Measurements from ENCODE around the gene DNAJB11.

DNA sequence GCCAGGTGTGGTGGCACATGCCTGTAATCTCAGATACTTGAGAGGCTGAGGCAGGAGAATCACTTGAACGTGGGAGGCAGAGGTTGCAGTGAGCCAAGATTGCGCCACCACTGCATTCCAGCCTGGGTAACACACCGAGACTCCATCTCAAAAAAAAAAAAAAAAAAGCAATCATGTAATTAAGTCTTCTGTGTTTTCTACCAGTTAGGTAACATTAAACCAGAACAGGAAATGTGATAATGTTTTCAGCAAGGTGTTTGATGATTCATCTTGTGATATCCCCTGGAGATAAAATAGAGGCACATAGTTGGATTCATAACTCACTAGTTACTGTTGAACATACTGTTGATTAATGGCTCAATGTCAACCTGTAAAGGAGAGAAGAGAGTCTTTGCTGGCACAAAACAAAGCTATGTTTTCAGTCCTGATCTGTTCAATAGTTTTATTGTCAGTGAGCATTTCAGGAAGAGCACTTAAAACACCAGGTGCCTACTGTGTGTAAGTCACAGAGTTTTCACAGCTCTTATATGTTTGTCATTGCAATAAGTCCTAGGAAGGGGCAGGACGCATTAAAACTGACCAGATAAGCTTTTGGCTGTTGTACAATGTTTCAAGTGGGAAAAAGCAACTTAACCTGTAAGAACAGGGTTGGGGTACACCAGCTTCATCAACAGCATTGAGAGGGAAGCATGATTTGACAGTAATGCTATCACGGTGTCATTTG, 19.5 kb downstream of the DNAJB11 start:
- TF ChIP-seq POLR2AphosphoS5 (IDR thresholded peaks at IDR 0.05) (no peak), POLR2A (IDR thresholded peaks at IDR 0.05) (no peak)
- TF ChIP-seq, protein P1, sequence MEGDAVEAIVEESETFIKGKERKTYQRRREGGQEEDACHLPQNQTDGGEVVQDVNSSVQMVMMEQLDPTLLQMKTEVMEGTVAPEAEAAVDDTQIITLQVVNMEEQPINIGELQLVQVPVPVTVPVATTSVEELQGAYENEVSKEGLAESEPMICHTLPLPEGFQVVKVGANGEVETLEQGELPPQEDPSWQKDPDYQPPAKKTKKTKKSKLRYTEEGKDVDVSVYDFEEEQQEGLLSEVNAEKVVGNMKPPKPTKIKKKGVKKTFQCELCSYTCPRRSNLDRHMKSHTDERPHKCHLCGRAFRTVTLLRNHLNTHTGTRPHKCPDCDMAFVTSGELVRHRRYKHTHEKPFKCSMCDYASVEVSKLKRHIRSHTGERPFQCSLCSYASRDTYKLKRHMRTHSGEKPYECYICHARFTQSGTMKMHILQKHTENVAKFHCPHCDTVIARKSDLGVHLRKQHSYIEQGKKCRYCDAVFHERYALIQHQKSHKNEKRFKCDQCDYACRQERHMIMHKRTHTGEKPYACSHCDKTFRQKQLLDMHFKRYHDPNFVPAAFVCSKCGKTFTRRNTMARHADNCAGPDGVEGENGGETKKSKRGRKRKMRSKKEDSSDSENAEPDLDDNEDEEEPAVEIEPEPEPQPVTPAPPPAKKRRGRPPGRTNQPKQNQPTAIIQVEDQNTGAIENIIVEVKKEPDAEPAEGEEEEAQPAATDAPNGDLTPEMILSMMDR (IDR thresholded peaks at IDR 0.05 in 8 of 11, conservative IDR thresholded peaks at IDR 0.05 in 3 of 11) = no peak

Data from spleen (tissue), 7 donors.